ENCODE measurements around the gene RNF225. TPM values are rescaled to one million over a fixed set of nuclear protein-coding genes. Genes with fewer than 3 reads are reported as not detected.

RNF225 gene
- under 1 TPM in 1 of 2 donors, not detected in 1; 0.33 TPM for total RNA-seq

DNA sequence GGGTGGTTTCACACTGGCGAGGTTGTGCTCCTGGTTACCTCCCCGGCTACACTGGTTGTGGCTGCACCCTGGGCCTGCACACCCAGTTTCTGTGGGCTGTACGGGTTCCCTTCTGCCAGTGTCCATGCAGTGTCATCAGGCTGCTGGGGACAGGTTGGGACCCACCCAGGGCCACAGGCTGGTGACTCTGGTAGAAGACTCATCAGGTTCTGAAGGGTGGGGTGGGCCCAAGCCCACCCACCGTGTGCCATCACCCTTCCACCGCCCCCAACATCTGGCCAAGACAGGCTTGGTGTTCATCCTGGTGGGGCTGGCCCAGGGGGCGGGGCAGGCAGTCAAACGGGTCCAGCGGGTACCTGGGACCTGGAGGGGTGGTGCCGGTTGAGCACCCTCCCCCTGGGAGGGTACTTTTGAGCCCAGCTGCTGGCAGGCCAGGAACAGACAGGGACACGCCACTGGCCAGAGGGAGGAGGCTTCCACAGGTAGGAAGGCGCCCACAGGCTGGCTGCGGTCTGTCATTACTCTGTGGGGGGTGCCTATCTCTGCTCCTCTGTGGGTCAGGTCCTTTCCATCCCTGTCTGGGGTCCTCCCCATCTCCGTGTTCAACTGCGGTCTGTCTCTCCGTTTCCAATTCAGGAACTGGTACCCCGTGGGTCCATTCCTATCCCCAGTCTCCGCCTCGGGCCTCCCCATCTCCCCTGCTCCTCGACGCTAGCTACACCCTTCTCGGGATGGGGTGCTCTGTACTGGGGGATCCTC is at the start of gene RNF225:
Gene RNF225 (plus strand): TSS at position 437 of the 759 bp plus-strand sequence. CDS start 434 bp downstream, outside the sequence.

GRCh38 chr19:58352760-58353671 is 42.4 kb upstream of the RNF225 start, which contains the start of gene A1BG:
Gene A1BG (minus strand): TSS chr19:58353492. CDS start chr19:58353437, 55 bp downstream.

DNA sequence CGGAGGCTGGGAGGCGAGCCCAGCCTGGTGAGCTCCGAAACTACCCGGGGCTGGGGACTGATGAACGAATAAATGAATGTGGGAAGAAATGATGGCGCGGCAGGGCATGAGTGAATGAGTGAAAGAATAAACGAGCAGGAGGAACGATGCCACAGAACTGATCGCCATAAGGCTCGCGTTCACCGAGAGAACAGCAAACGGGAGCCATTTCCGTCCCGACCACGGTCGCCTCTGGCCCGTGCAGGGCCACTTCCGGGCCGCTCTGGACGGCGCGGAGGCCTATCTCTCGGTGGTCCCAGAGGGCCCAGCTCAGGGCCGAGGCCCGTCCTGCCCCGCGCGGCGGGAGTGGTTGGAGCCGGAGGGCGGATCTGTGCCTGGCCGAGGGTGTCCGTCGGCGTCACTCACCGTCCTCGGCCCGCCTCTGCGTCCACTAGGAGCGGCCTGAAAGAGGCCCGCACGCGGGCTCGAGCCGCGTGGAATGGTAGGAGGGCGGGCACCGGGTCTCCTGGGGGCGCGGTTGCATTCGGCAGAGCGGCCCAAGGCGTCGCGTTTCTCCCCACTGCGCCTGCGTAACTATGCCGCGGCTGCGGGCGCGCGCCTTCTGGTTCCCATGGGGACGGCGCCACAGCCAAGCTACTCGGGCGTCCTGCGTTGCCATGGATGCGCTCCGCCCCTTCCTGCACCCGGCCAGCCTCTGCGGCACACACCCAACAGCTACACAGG is 33.0 kb upstream of the RNF225 start, which contains the start of gene ZNF497:
Gene ZNF497 (minus strand): TSS at position 480 of the 723 bp plus-strand sequence. CDS start 5,116 bp downstream, outside the sequence.

GRCh38 chr19:58380662-58381459 is 14.6 kb upstream of the RNF225 start, which contains the start of gene ZNF837:
Gene ZNF837 (minus strand): TSS chr19:58381030. CDS start chr19:58369332, 11,698 bp downstream.

GRCh38 chr19:58386576-58387337 is 8.7 kb upstream of the RNF225 start, which contains the start of gene RPS5:
Gene RPS5 (plus strand): TSS chr19:58387269. CDS start chr19:58388138, 869 bp downstream.

GRCh38 chr19:58408152-58409009 is 12.9 kb downstream of the RNF225 start, which contains the start of gene ZNF584:
Gene ZNF584 (plus strand): TSS chr19:58408649. CDS start chr19:58409148, 499 bp downstream.

DNA sequence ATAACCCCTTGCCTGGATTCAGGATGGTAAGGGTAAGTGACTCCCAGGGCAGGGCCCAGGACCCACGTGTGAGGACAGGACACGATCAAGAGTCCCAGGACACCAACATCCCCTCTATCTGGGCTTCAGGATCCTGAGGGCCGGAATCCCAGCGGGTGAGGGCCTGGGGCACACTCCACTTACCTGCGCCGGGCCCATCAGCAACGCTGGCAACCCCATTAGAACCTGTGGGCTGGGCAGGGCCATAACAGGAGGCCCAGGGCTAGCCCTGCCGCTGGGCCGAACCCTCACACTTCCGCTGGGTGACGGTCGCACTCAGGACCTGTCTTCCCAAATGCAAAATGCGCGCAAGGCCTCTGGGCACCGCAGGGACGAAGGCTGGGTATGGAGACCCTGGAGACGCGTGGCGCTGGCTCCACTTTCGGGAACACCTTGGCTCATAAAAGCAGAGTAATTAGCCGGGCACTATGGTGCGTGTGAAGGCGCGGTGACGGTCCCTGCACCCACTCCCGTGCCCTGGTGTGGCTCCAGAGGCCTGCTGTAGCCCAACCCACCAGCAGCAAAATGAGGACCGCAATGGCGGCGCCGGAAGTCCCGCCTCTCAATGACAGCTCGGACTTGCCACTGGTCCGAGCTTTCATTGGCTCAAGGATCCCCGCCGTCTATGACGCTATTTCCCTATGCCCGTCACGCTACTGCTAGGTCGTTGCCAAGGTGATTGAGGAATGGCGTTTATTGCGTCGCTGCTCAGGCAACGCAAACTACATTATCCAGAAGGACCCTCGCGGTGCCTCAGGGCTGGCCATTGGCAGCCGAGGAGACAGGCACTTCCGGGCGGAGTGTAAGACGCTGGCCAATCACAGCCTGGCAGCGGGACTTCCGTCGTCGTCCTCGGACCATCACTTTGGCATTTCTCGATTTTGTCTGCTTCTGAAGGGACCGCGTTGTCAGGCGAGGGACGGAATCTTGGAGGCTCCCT is 44.4 kb downstream of the RNF225 start, which contains the start of gene ZNF132:
Gene ZNF132 (minus strand): TSS at position 578 of the 979 bp plus-strand sequence. CDS start 332 bp downstream, at position 246.

Small RNA genes within 50 kb of the gene (small RNA-seq; reads per million reads assigned to genes)
- gene MIR4754 (0 to 0.17 reads per million in 2 donors), gene RNA5SP473 (0 to 0.17 reads per million in 2 donors)

Other genes with a start within 250 kb of the RNF225 start
- gene ZNF329, start 244.9 kb upstream of the RNF225 start, total RNA-seq, result 1 to 10 TPM; 8.0 to 8.3 TPM
- 10 to 100 TPM; 21.7 to 26.0 TPM for gene ZNF274, start 212.6 kb upstream of the RNF225 start, total RNA-seq
- 10 to 100 TPM; 24.4 to 32.3 TPM for gene ZNF544, start 166.7 kb upstream of the RNF225 start, total RNA-seq
- 1 to 10 TPM; 3.8 to 5.3 TPM for gene ZNF8, start 116.7 kb upstream of the RNF225 start, total RNA-seq
- 10 to 100 TPM; 27.5 to 51.3 TPM for gene ERVK3-1, start 90.3 kb upstream of the RNF225 start, total RNA-seq
- 1 to 10 TPM; 4.1 to 5.0 TPM for gene ZSCAN22, start 68.7 kb upstream of the RNF225 start, total RNA-seq
- gene A1BG, start 42.2 kb upstream of the RNF225 start, total RNA-seq, result 1 to 10 TPM; 1.7 to 7.0 TPM
- 1 to 10 TPM in 1 of 2 donors, under 1 TPM in 1; 0.67 to 1.0 TPM for gene ZNF497, start 32.9 kb upstream of the RNF225 start, total RNA-seq
- 1 to 10 TPM; 1.7 to 3.8 TPM for gene ZNF837, start 14.6 kb upstream of the RNF225 start, total RNA-seq
- gene RPS5, start 8.4 kb upstream of the RNF225 start, total RNA-seq, result 1,000 to 10,000 TPM in 1 of 2 donors, 100 to 1,000 TPM in 1; 673 to 1,376 TPM
- 10 to 100 TPM; 14.8 to 16.7 TPM for gene ZNF584, start 13.0 kb downstream of the RNF225 start, total RNA-seq
- gene ZNF132, start 44.5 kb downstream of the RNF225 start, total RNA-seq, result 1 to 10 TPM; 7.6 to 8.7 TPM
- gene ZNF324B, start 56.0 kb downstream of the RNF225 start, total RNA-seq, result 10 to 100 TPM; 12.7 to 13.8 TPM
- gene ZNF324, start 71.4 kb downstream of the RNF225 start, total RNA-seq, result 10 to 100 TPM; 16.0 to 18.2 TPM
- gene ZNF446, start 80.7 kb downstream of the RNF225 start, total RNA-seq, result 1 to 10 TPM; 5.7 to 7.9 TPM
- 10 to 100 TPM in 1 of 2 donors, 1 to 10 TPM in 1; 6.0 to 11.7 TPM for gene SLC27A5, start 116.3 kb downstream of the RNF225 start, total RNA-seq
- gene ZBTB45, start 124.2 kb downstream of the RNF225 start, total RNA-seq, result 1 to 10 TPM; 7.6 to 8.0 TPM
- 100 to 1,000 TPM; 204 to 363 TPM for gene TRIM28, start 148.4 kb downstream of the RNF225 start, total RNA-seq
- 10 to 100 TPM; 69.6 to 82.6 TPM for gene CHMP2A, start 159.4 kb downstream of the RNF225 start, total RNA-seq
- 100 to 1,000 TPM; 101 to 126 TPM for gene UBE2M, start 163.0 kb downstream of the RNF225 start, total RNA-seq
- gene MZF1, start 177.7 kb downstream of the RNF225 start, total RNA-seq, result 10 to 100 TPM in 1 of 2 donors, 1 to 10 TPM in 1; 8.7 to 12.0 TPM